Neutrophil (primary cell): Measurements from ENCODE around the gene TRPM3.

ENCODE experiments used
- H3K27ac ChIP-seq: fragments of 200-600 bp; sonication (generic); 2 replicates; pipeline ENCODE4 v1.5.1; 2016; ENCODE audit warnings: mild to moderate bottlenecking, moderate library complexity
- H3K27me3 ChIP-seq: fragments of 200-600 bp; sonication (generic); 2 replicates; pipeline ENCODE4 v1.6.0; 2016; ENCODE audit warnings: mild to moderate bottlenecking
- H3K36me3 ChIP-seq: fragments of 200-600 bp; sonication (generic); 2 replicates; pipeline ENCODE4 v1.5.1; 2017
- H3K4me1 ChIP-seq, 2 experiments: fragments of 200-600 bp in 1 of 2; sonication (generic) in 1 of 2; 1 replicate in 1 of 2; 2 replicates in 1 of 2; pipeline versions ENCODE4 v1.5.1 to v1.6.1; 2013 to 2016; ENCODE audit warnings: low read depth in 1 of 2, low read length in 1 of 2, mild to moderate bottlenecking in 1 of 2, moderate library complexity in 1 of 2; ENCODE audit not compliant: control insufficient read depth in 1 of 2, insufficient read depth in 1 of 2
- H3K4me3 ChIP-seq, 2 experiments: fragments of 200-600 bp in 1 of 2; sonication (generic) in 1 of 2; 1 replicate in 1 of 2; 2 replicates in 1 of 2; pipeline ENCODE4 v1.5.1; 2013 to 2016; ENCODE audit warnings: low read depth in 1 of 2, low read length in 1 of 2, mild to moderate bottlenecking in 1 of 2, moderate library complexity in 1 of 2
- H3K9me3 ChIP-seq: fragments of 200-600 bp; sonication (generic); 2 replicates; pipeline ENCODE4 v1.5.1; 2016
- TF ChIP-seq, protein P1 (sequence below): fragments of 200-600 bp; sonication (generic); IDR thresholded peaks from 2 replicates; pipeline ENCODE4 v1.5.1; 2016; ENCODE audit warnings: antibody characterized with exemption

TRPM3 gene

DNA sequence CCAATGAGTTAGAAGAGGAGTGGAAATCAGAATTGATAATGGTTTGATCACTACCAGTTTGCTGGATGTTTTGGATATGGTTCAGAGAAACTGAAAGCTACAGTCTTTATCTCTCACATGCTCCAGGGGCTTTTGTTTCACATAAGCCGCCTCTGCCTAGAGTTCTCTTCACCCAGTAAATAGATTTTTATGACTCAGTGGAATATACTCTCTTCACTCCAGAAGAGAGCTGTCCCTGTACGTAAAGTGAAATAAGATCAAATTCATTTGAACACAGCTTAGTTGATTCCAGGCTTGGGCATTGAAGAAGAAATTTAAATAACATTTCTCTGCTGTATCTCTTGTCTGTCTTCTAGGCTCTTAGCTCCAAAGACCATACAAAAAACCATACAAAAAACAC, 184.9 kb downstream of the TRPM3 start:
- Histone ChIP-seq H3K4me3 (no peak overlapping the region), H3K4me1 (no peaks in the 10 kb centered on the region), H3K27ac (no peak overlapping the region), H3K27me3 (no peaks in the 10 kb centered on the region), H3K9me3 (no peaks in the 10 kb centered on the region), H3K36me3 (no peaks in the 10 kb centered on the region)
- TF ChIP-seq, protein P1, sequence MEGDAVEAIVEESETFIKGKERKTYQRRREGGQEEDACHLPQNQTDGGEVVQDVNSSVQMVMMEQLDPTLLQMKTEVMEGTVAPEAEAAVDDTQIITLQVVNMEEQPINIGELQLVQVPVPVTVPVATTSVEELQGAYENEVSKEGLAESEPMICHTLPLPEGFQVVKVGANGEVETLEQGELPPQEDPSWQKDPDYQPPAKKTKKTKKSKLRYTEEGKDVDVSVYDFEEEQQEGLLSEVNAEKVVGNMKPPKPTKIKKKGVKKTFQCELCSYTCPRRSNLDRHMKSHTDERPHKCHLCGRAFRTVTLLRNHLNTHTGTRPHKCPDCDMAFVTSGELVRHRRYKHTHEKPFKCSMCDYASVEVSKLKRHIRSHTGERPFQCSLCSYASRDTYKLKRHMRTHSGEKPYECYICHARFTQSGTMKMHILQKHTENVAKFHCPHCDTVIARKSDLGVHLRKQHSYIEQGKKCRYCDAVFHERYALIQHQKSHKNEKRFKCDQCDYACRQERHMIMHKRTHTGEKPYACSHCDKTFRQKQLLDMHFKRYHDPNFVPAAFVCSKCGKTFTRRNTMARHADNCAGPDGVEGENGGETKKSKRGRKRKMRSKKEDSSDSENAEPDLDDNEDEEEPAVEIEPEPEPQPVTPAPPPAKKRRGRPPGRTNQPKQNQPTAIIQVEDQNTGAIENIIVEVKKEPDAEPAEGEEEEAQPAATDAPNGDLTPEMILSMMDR, result no peak

DNA sequence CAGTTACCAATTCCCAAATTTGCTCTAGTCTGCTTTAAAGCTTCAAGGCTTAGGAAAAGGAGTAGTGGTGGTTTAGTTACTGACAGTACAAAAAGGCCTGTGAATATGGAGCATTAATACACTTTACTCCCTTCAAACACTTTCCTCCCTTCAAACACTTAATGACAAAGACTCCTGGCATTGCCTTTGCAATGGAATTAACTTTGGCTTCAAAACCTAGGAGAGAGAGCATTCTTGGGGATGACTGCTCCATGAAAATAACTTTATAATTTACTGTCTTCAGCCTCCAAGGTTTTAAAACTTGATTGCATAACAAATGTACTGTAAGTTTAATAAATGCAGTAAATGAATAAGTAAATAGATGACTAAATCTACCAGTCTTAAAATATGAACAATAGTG, 185.6 kb downstream of the TRPM3 start:
- H3K27me3 ChIP-seq, result no peaks in the 10 kb centered on the region
- no peaks in the 10 kb centered on the region for H3K4me1 ChIP-seq
- TF ChIP-seq, protein P1, result no peak
- H3K27ac ChIP-seq, result no peak overlapping the region
- H3K9me3 ChIP-seq, result no peaks in the 10 kb centered on the region
- H3K36me3 ChIP-seq, result no peaks in the 10 kb centered on the region
- H3K4me3 ChIP-seq, result no peak overlapping the region

DNA sequence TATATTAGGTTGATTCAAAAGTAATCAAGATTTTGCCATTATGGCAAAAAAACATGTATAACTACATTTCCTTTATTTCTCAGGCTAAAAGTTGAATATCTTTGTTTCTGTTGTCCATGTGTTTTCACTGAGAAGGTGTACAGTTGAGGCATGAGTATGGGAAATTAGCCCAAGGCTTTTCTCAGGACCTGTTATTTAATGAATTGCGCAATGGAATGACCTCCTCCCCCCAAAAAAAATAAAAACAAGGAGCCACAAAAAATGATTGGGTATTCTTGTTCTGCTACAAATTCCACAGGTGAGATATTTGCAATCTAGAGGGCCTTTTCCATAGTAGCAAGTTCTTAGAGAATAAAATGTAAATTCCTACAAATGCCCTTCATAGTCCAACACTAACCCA, 186.8 kb downstream of the TRPM3 start:
- Histone ChIP-seq H3K36me3 (no peaks in the 10 kb centered on the region), H3K4me3 (no peak overlapping the region), H3K27me3 (no peaks in the 10 kb centered on the region), H3K9me3 (no peaks in the 10 kb centered on the region), H3K4me1 (no peaks in the 10 kb centered on the region), H3K27ac (no peak overlapping the region)
- TF ChIP-seq, protein P1, result no peak

DNA sequence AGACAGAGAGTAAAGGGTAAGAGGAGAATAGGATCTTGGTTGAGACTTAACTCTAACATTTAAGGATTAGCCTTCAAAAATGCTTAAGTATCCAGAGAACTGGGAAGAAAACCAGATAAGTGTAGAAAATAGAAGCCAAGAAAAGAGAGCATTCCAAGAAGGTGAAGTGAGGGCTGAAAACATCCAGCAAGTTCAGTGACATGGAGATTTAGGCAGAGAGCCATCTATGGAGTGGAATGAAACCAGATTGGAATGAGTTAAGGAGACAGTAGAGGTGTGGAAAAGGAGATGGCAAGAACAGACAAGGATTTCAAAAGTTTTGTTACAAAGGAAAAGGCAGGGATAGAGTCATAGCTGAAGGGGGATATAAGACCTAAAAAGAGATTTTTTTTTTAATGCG, 188.1 kb downstream of the TRPM3 start:
- H3K4me1 ChIP-seq, result no peaks in the 10 kb centered on the region
- no peak overlapping the region for H3K4me3 ChIP-seq
- no peak overlapping the region for H3K27ac ChIP-seq
- H3K27me3 ChIP-seq, result no peaks in the 10 kb centered on the region
- H3K36me3 ChIP-seq, result no peaks in the 10 kb centered on the region
- TF ChIP-seq, protein P1, result no peak
- H3K9me3 ChIP-seq, result no peaks in the 10 kb centered on the region

DNA sequence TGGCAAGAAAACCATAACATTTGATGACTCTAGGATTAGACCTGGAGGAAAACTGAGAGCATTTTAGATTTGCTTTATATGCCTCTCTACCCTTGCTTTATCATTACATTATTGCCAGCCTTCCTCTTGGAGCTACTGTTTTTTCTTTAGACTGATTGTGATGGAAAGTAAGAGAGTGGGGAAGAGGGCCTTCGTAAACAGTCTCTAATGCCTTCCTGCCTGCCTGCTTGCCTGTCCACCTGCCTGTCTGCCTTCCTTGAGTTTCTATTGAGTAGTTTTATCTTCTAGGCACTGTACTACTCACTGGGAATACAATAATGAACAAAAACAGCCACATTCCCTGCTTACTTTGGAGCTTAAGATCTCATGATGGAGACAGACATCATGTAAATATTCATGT, 189.3 kb downstream of the TRPM3 start:
- no peaks in the 10 kb centered on the region for H3K36me3 ChIP-seq
- TF ChIP-seq, protein P1, result no peak

DNA sequence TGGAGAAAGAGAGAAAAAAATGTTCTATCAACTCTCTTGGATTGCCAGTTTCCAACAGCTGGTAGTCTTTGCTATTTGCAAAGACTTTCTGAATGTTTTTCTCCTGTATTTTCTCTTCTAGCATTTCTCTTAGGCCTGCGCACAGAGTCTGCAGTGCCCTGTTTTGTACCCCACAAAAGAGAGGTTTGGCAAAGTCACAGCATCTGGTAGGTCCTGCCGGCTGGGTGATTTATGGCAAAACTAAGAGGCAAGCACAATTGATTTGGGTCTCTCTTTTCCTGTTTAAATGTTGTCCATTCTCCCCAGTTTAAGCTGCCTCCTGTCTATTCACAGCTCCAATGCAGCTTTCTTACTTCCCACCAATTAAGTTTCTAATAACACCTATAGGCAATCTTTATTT, 193.9 kb downstream of the TRPM3 start:
- Histone ChIP-seq H3K27ac (no peak overlapping the region), H3K36me3 (no peaks in the 10 kb centered on the region), H3K27me3 (no peaks in the 10 kb centered on the region), H3K4me3 (no peak overlapping the region), H3K9me3 (no peaks in the 10 kb centered on the region), H3K4me1 (no peaks in the 10 kb centered on the region)
- TF ChIP-seq, protein P1, result no peak

More for the DNA sequence above, 189.3 kb downstream of the TRPM3 start:
- no peaks in the 10 kb centered on the region for H3K27me3 ChIP-seq
- no peak overlapping the region for H3K27ac ChIP-seq
- H3K4me1 ChIP-seq, result no peaks in the 10 kb centered on the region
- H3K9me3 ChIP-seq, result no peaks in the 10 kb centered on the region
- no peak overlapping the region for H3K4me3 ChIP-seq
